NCI-H1436 treated with DMSO at 0.1 percent for 48 hours (cell line): ENCODE measurements around the gene ACRV1.

Source experiments
- DNase-seq: peaks from one replicate; lab custom pipeline; 2025; lab: John Stamatoyannopoulos, UW

ACRV1 gene

GRCh38 chr11:125649465-125650166 is 31.0 kb downstream of the ACRV1 start:
- no peak for DNase-seq

GRCh38 chr11:125645871-125646270 is 34.8 kb downstream of the ACRV1 start:
- DNase-seq: no peak

GRCh38 chr11:125638315-125638714 is 42.3 kb downstream of the ACRV1 start:
- no peak for DNase-seq

- DNase-seq: no peak
Observed at GRCh38 chr11:125637840-125638239, 42.8 kb downstream of the ACRV1 start.

- no peak for DNase-seq
Observed at GRCh38 chr11:125627236-125627910, 53.3 kb downstream of the ACRV1 start.

GRCh38 chr11:125626288-125626950 is 54.2 kb downstream of the ACRV1 start:
- DNase-seq: no peak

- DNase-seq: peak; percentile 52
Observed at GRCh38 chr11:125625630-125626287, 54.9 kb downstream of the ACRV1 start.

GRCh38 chr11:125625225-125625629 is 55.4 kb downstream of the ACRV1 start:
- DNase-seq: no peak

GRCh38 chr11:125624756-125625213 is 55.9 kb downstream of the ACRV1 start, which contains the start of gene CHEK1:
Gene CHEK1, plus strand, starts transcription at chr11:125625163. Its CDS starts 1,606 bp downstream, at chr11:125626769.
- no peak for DNase-seq

- no peak for DNase-seq
Observed at GRCh38 chr11:125623064-125623463, 57.6 kb downstream of the ACRV1 start.

- DNase-seq: no peak
Observed at GRCh38 chr11:125621995-125622394, 58.7 kb downstream of the ACRV1 start.
